NCI-H69 (cell line): ENCODE data around the gene GPRIN2.
"Not testable (repeated sequence)": the region's sequence is repeated elsewhere in the genome, so short reads cannot be mapped to it uniquely, and the experiment has no call there.

Experiments used
- DNase-seq: peaks from one replicate; lab custom pipeline; 2025; lab: John Stamatoyannopoulos, UW

Gene GPRIN2

GRCh38 chr10:46520941-46521340 lies 35.5 kb downstream of the GPRIN2 start:
- peak; percentile 68 for DNase-seq

- no peak for DNase-seq
Observed at GRCh38 chr10:46520381-46520780, 36.1 kb downstream of the GPRIN2 start.

GRCh38 chr10:46518028-46518725 lies 38.3 kb downstream of the GPRIN2 start:
- no peak for DNase-seq

GRCh38 chr10:46517541-46517940 lies 38.9 kb downstream of the GPRIN2 start:
- DNase-seq, result no peak

GRCh38 chr10:46516660-46517416 lies 39.6 kb downstream of the GPRIN2 start:
- DNase-seq, result no peak

GRCh38 chr10:46515793-46516192 lies 40.7 kb downstream of the GPRIN2 start:
- no peak for DNase-seq

- DNase-seq, result no peak
Observed at GRCh38 chr10:46515366-46515765, 41.1 kb downstream of the GPRIN2 start.

- no peak for DNase-seq
Observed at GRCh38 chr10:46514899-46515298, 41.6 kb downstream of the GPRIN2 start.

GRCh38 chr10:46514431-46514861 lies 42.0 kb downstream of the GPRIN2 start:
- no peak for DNase-seq

GRCh38 chr10:46513333-46513732 lies 43.1 kb downstream of the GPRIN2 start:
- not testable (repeated sequence) for DNase-seq

GRCh38 chr10:46512725-46513124 lies 43.7 kb downstream of the GPRIN2 start:
- DNase-seq, result not testable (repeated sequence)

GRCh38 chr10:46512002-46512401 lies 44.5 kb downstream of the GPRIN2 start:
- not testable (repeated sequence) for DNase-seq
